Measurements from ENCODE around the gene SGCD.

DNA sequence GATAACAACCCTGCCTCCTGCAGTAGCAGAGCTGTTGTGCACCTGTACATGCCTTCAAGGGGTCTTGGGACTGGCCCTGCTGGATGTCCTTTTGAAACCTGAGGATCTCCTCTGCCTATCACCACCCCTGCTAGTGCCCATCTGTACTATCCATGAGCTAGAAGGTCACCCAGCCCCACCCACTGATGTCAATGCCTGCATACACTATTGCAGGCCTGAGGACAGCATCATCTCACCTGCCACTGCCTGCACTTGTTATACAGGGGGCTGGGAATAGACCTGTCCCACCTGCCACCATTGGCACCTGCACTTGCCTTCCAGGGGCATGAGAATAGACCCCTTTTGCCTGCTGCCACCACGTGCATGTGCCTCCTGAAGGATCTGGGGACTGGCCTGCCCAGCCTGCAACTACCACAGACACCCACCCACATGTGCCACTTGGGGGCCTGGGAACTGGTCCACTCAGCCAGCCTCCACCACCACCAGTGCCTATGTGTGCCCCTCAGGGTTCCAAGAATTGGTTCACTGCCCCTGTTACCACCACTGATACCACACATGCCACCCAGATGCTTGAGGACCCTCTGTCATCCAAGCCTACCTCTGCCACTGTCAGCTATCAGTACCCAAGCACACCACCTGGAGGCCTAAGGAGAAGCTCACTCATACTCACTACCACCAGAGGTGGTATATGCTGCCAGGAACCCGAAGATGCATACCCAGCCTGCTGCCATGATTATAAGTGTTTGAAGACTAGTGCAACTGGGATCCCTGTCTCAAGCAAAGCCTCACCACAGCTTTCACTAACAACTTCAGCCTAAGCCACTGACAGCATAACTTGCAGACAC is 159.7 kb downstream of the SGCD start:
- TF ChIP-seq, protein P1, sequence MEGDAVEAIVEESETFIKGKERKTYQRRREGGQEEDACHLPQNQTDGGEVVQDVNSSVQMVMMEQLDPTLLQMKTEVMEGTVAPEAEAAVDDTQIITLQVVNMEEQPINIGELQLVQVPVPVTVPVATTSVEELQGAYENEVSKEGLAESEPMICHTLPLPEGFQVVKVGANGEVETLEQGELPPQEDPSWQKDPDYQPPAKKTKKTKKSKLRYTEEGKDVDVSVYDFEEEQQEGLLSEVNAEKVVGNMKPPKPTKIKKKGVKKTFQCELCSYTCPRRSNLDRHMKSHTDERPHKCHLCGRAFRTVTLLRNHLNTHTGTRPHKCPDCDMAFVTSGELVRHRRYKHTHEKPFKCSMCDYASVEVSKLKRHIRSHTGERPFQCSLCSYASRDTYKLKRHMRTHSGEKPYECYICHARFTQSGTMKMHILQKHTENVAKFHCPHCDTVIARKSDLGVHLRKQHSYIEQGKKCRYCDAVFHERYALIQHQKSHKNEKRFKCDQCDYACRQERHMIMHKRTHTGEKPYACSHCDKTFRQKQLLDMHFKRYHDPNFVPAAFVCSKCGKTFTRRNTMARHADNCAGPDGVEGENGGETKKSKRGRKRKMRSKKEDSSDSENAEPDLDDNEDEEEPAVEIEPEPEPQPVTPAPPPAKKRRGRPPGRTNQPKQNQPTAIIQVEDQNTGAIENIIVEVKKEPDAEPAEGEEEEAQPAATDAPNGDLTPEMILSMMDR (IDR thresholded peaks at IDR 0.05), result no peak
- TF ChIP-seq EP300 (IDR thresholded peaks at IDR 0.05), result no peak

Data from stomach (tissue), 4 donors.